ENCODE results near the gene PCBP3. TPM values are rescaled to one million over a fixed set of nuclear protein-coding genes. Genes with fewer than 3 reads are reported as not detected.

The PCBP3 gene
- polyA plus RNA-seq, 1 donor from 2014 or later = 1.7 TPM

GRCh38 chr21:45964649-45965048, 321.1 kb downstream of the PCBP3 start:
- H3F3A ChIP-seq (ENCODE audit: insufficient read depth, low read length, poor library complexity, severe bottlenecking) = no peaks in the 10 kb centered on the region
- TF ChIP-seq POLR2AphosphoS5 (IDR thresholded peaks at IDR 0.05) (no peak), SMC3 (conservative IDR thresholded peaks at IDR 0.05; ENCODE audit: poor library complexity) (no peak), MXI1 (conservative IDR thresholded peaks at IDR 0.05; ENCODE audit: poor library complexity, severe bottlenecking) (no peak), TAF1 (IDR thresholded peaks at IDR 0.05; ENCODE audit: low read depth) (no peak), RAD21 (conservative IDR thresholded peaks at IDR 0.05) (no peak)
- H3K9ac ChIP-seq (ENCODE audit: low read length) = no peak overlapping the region
- no peaks in the 10 kb centered on the region for H4K20me1 ChIP-seq (ENCODE audit: insufficient read depth)
- no peaks in the 10 kb centered on the region for H3K79me2 ChIP-seq (replicated peaks; ENCODE audit: insufficient read depth, low read length)
- peaks cover 3% of the 10 kb centered on the region for H3K9me3 ChIP-seq (ENCODE audit: low read length)
- H2AFZ ChIP-seq (ENCODE audit: low read depth, low read length) = no peak overlapping the region
- no peak overlapping the region for H3K27ac ChIP-seq (ENCODE audit: low read length)
- H3K9me2 ChIP-seq (ENCODE audit: insufficient read depth, low read length) = no peaks in the 10 kb centered on the region
- H3K27me3 ChIP-seq (ENCODE audit: insufficient read depth, low read depth, low read length) = no peaks in the 10 kb centered on the region
- H3K4me3 ChIP-seq (ENCODE audit: low read length) = no peak overlapping the region
- H3K36me3 ChIP-seq (ENCODE audit: insufficient read depth, low read length) = no peaks in the 10 kb centered on the region
- H3K4me2 ChIP-seq (ENCODE audit: low read length) = no peak overlapping the region

GRCh38 chr21:45965084-45965809, 321.7 kb downstream of the PCBP3 start:
- Histone ChIP-seq H3K36me3 (ENCODE audit: insufficient read depth, low read length) (no peaks in the 10 kb centered on the region), H2AFZ (ENCODE audit: low read depth, low read length) (no peak overlapping the region), H3K79me2 (replicated peaks; ENCODE audit: insufficient read depth, low read length) (no peaks in the 10 kb centered on the region), H3K27me3 (ENCODE audit: insufficient read depth, low read depth, low read length) (no peaks in the 10 kb centered on the region), H3K4me3 (ENCODE audit: low read length) (no peak overlapping the region), H3F3A (ENCODE audit: insufficient read depth, low read length, poor library complexity, severe bottlenecking) (no peaks in the 10 kb centered on the region), H3K27ac (ENCODE audit: low read length) (no peak overlapping the region), H3K9me2 (ENCODE audit: insufficient read depth, low read length) (no peaks in the 10 kb centered on the region), H3K9ac (ENCODE audit: low read length) (no peak overlapping the region), H4K20me1 (ENCODE audit: insufficient read depth) (no peaks in the 10 kb centered on the region), H3K4me2 (ENCODE audit: low read length) (no peak overlapping the region), H3K9me3 (ENCODE audit: low read length) (peaks cover 3% of the 10 kb centered on the region)
- no peak for TF ChIP-seq EZH2 (IDR thresholded peaks at IDR 0.05; ENCODE audit: borderline replicate concordance, insufficient read depth, low read length, poor library complexity, severe bottlenecking)

- Histone ChIP-seq H4K20me1 (ENCODE audit: insufficient read depth) (no peaks in the 10 kb centered on the region), H3K9me3 (ENCODE audit: low read length) (peaks cover 3% of the 10 kb centered on the region), H2AFZ (ENCODE audit: low read depth, low read length) (no peak overlapping the region), H3K9ac (ENCODE audit: low read length) (no peak overlapping the region), H3K36me3 (ENCODE audit: insufficient read depth, low read length) (no peaks in the 10 kb centered on the region), H3K9me2 (ENCODE audit: insufficient read depth, low read length) (no peaks in the 10 kb centered on the region), H3K79me2 (replicated peaks; ENCODE audit: insufficient read depth, low read length) (no peaks in the 10 kb centered on the region), H3K27me3 (ENCODE audit: insufficient read depth, low read depth, low read length) (peaks cover under 1% of the 10 kb centered on the region), H3K4me3 (ENCODE audit: low read length) (no peak overlapping the region), H3K4me2 (ENCODE audit: low read length) (no peak overlapping the region), H3F3A (ENCODE audit: insufficient read depth, low read length, poor library complexity, severe bottlenecking) (no peaks in the 10 kb centered on the region), H3K27ac (ENCODE audit: low read length) (no peak overlapping the region)
- TF ChIP-seq EP300 (conservative IDR thresholded peaks at IDR 0.05; ENCODE audit: poor library complexity, severe bottlenecking) (no peak), CTCF (IDR thresholded peaks at IDR 0.05; ENCODE audit: poor library complexity, severe bottlenecking) (no peak), SMC3 (conservative IDR thresholded peaks at IDR 0.05; ENCODE audit: poor library complexity) (no peak), RAD21 (conservative IDR thresholded peaks at IDR 0.05) (no peak), EZH2 (IDR thresholded peaks at IDR 0.05; ENCODE audit: borderline replicate concordance, insufficient read depth, low read length, poor library complexity, severe bottlenecking) (no peak), MXI1 (conservative IDR thresholded peaks at IDR 0.05; ENCODE audit: poor library complexity, severe bottlenecking) (no peak), TAF1 (IDR thresholded peaks at IDR 0.05; ENCODE audit: low read depth) (no peak), REST (IDR thresholded peaks at IDR 0.05; ENCODE audit: borderline replicate concordance) (no peak), POLR2AphosphoS5 (IDR thresholded peaks at IDR 0.05) (no peak)
These were observed 323.4 kb downstream of the PCBP3 start for GRCh38 chr21:45966791-45967394.

Measured in neural cell (in vitro differentiated cells).